SK-N-SH (cell line): ENCODE data around the gene ZBTB45. TPM values are rescaled to one million over a fixed set of nuclear protein-coding genes. Genes with fewer than 3 reads are reported as not detected.

Experiments
- CTCF ChIA-PET: fragments of 300-600, 350-600 bp; formaldehyde crosslinking; extraction: SDS; loops from one replicate; lab custom pipeline; 2021; lab: Yijun Ruan, JAX
- POLR2A ChIA-PET: fragments of 350-600 bp; sonication (Branson Sonifier 250); formaldehyde crosslinking; extraction: SDS; loops from one replicate; lab custom pipeline; 2020; ENCODE audit warnings: antibody characterized with exemption, inconsistent platforms; lab: Yijun Ruan, JAX
- DNase-seq: peaks from one replicate; pipeline ENCODE4 v3.0.0; 2012
- H2AFZ ChIP-seq: fragments of 200-600 bp; sonication (generic); 2 replicates; pipeline ENCODE4 v1.8.1; 2016; ENCODE audit warnings: antibody characterized with exemption, mild to moderate bottlenecking, low read depth
- H3F3A ChIP-seq: fragments of 200-600 bp; sonication (generic); replicated peaks from 2 replicates; pipeline ENCODE3; 2016; ENCODE audit warnings: antibody characterized with exemption, mild to moderate bottlenecking; ENCODE audit not compliant: insufficient read depth
- H3K27ac ChIP-seq, 2 experiments: fragments of 200-500 bp in 1 of 2; fragments of 200-600 bp in 1 of 2; sonication (Bioruptor generic) in 1 of 2; sonication (generic), shearing (Covaris generic) in 1 of 2; 2 replicates each; pipeline versions ENCODE4 v1.5.1 to v1.6.1; 2014 to 2016; ENCODE audit warnings: low read depth in 2 of 2, inconsistent platforms in 1 of 2, low read length in 1 of 2, mild to moderate bottlenecking in 1 of 2, mixed read lengths in 1 of 2
- H3K27me3 ChIP-seq: fragments of 200-600 bp; sonication (generic), shearing (Covaris generic); 2 replicates; pipeline ENCODE4 v1.6.1; 2016; ENCODE audit warnings: mixed run types; ENCODE audit not compliant: insufficient read depth
- H3K36me3 ChIP-seq, 2 experiments: fragments of 200-500 bp in 1 of 2; fragments of 200-600 bp in 1 of 2; sonication (Bioruptor generic) in 1 of 2; sonication (generic) in 1 of 2; replicated peaks in 1 of 2; 2 replicates each; pipeline versions ENCODE3 to v1.5.1; 2014 to 2016; ENCODE audit warnings: low read length in 1 of 2, mild to moderate bottlenecking in 1 of 2; ENCODE audit not compliant: insufficient read depth in 2 of 2, control insufficient read depth in 1 of 2
- H3K4me1 ChIP-seq, 2 experiments: fragments of 200-500 bp in 1 of 2; fragments of 200-600 bp in 1 of 2; sonication (Bioruptor generic) in 1 of 2; sonication (generic), shearing (Covaris generic) in 1 of 2; 2 replicates each; pipeline versions ENCODE4 v1.5.1 to v1.6.1; 2014 to 2016; ENCODE audit warnings: low read depth in 1 of 2, low read length in 1 of 2, mixed run types in 1 of 2; ENCODE audit not compliant: insufficient read depth in 2 of 2, control insufficient read depth in 1 of 2
- H3K4me2 ChIP-seq: fragments of 200-600 bp; sonication (generic), shearing (Covaris generic); 2 replicates; pipeline ENCODE4 v1.6.1; 2017; ENCODE audit warnings: mixed run types
- H3K4me3 ChIP-seq, 2 experiments: fragments of 200-500 bp in 1 of 2; fragments of 200-600 bp in 1 of 2; sonication (Bioruptor generic) in 1 of 2; sonication (generic), shearing (Covaris generic) in 1 of 2; 2 replicates each; pipeline versions ENCODE4 v1.5.1 to v1.8.1; 2014 to 2016; ENCODE audit warnings: low read depth in 2 of 2, inconsistent platforms in 1 of 2, low read length in 1 of 2, mild to moderate bottlenecking in 1 of 2, mixed read lengths in 1 of 2, moderate library complexity in 1 of 2
- H3K79me2 ChIP-seq: fragments of 200-600 bp; sonication (generic); 2 replicates; pipeline ENCODE4 v1.8.1; 2017; ENCODE audit warnings: mild to moderate bottlenecking; ENCODE audit not compliant: insufficient read depth
- H3K9ac ChIP-seq: fragments of 200-600 bp; sonication (generic); 2 replicates; pipeline ENCODE4 v1.6.1; 2017; ENCODE audit warnings: mixed run types
- H3K9me2 ChIP-seq: fragments of 200-600 bp; sonication (generic); 2 replicates; pipeline ENCODE4 v1.6.1; 2017; ENCODE audit warnings: mixed run types
- H3K9me3 ChIP-seq: fragments of 200-600 bp; sonication (generic); 2 replicates; pipeline ENCODE4 v1.6.1; 2017; ENCODE audit warnings: mixed run types, mild to moderate bottlenecking, moderate library complexity
- H4K20me1 ChIP-seq: fragments of 200-600 bp; sonication (generic); 2 replicates; pipeline ENCODE4 v1.6.1; 2017; ENCODE audit warnings: mild to moderate bottlenecking, mixed run types; ENCODE audit not compliant: insufficient read depth
- EP300 ChIP-seq, 2 experiments: IDR thresholded peaks; 2 replicates each; pipeline versions ENCODE4 v1.4.0 to v1.6.1; 2012; ENCODE audit warnings: borderline replicate concordance in 1 of 2, low read depth in 1 of 2, low read length in 1 of 2
- EZH2phosphoT487 ChIP-seq: fragments of 200-600 bp; sonication (generic); IDR thresholded peaks from 2 replicates; pipeline ENCODE4 v1.6.1; 2017; ENCODE audit warnings: low read depth, mixed run types, mild to moderate bottlenecking, antibody characterized with exemption, moderate library complexity, borderline replicate concordance
- GABPA ChIP-seq: IDR thresholded peaks from 2 replicates; pipeline ENCODE4 v1.4.0; 2012; ENCODE audit warnings: low read depth, mild to moderate bottlenecking
- NFIC ChIP-seq: IDR thresholded peaks from 2 replicates; pipeline ENCODE4 v1.4.0; 2012; ENCODE audit warnings: borderline replicate concordance
- NRF1 ChIP-seq: IDR thresholded peaks from 2 replicates; pipeline ENCODE4 v1.6.1; 2012; ENCODE audit warnings: low read depth, mild to moderate bottlenecking, low read length
- RXRA ChIP-seq: IDR thresholded peaks from 2 replicates; pipeline ENCODE4 v1.4.0; 2012; ENCODE audit warnings: low read depth, mild to moderate bottlenecking, borderline replicate concordance
- SIN3A ChIP-seq: IDR thresholded peaks from 2 replicates; pipeline ENCODE4 v1.6.1; 2012; ENCODE audit warnings: low read depth, mild to moderate bottlenecking, low read length, moderate library complexity, borderline replicate concordance
- SMC3 ChIP-seq: IDR thresholded peaks from 2 replicates; pipeline ENCODE4 v1.6.1; 2012; ENCODE audit warnings: low read depth, low read length, improper control_type of control experiment
- TCF12 ChIP-seq: IDR thresholded peaks from 2 replicates; pipeline ENCODE4 v1.4.0; 2012
- TEAD4 ChIP-seq: IDR thresholded peaks from 2 replicates; pipeline ENCODE4 v1.4.0; 2012; ENCODE audit warnings: mild to moderate bottlenecking, borderline replicate concordance; ENCODE audit not compliant: insufficient read depth
- YY1 ChIP-seq: IDR thresholded peaks from 2 replicates; pipeline ENCODE4 v1.4.0; 2012; ENCODE audit warnings: low read depth, mild to moderate bottlenecking
- polyA plus RNA-seq, 3 experiments: library from polyadenylated mRNA; depleted of rRNA; stranded (reverse); fragments of >200 nt; gene quantifications; 2 replicates each; pipeline ENCODE4 v1.2.3, GENCODE V29; 2012
- TF ChIP-seq, protein P1 (sequence below): IDR thresholded peaks from 2 replicates; pipeline ENCODE4 v1.4.0; 2012; ENCODE audit warnings: low read depth, borderline replicate concordance
- TF ChIP-seq, protein P2 (sequence below): fragments of 150-350 bp; IDR thresholded peaks from 2 replicates; pipeline ENCODE4 v1.6.1; 2016; ENCODE audit warnings: mild to moderate bottlenecking, low read depth, low read length
- TF ChIP-seq, protein P3 (sequence below): fragments of 200-600 bp; sonication (generic); IDR thresholded peaks from 2 replicates; pipeline ENCODE4 v1.6.1; 2017; ENCODE audit warnings: antibody characterized with exemption, mild to moderate bottlenecking, moderate library complexity
- TF ChIP-seq, protein P4 (sequence below): IDR thresholded peaks from 2 replicates; pipeline ENCODE4 v1.6.1; 2012; ENCODE audit warnings: mild to moderate bottlenecking, low read depth, low read length, moderate library complexity

ZBTB45 gene
- polyA plus RNA-seq, 1 of the 3 experiments (the other 2 are of a cell fraction): 11.3 TPM

DNA sequence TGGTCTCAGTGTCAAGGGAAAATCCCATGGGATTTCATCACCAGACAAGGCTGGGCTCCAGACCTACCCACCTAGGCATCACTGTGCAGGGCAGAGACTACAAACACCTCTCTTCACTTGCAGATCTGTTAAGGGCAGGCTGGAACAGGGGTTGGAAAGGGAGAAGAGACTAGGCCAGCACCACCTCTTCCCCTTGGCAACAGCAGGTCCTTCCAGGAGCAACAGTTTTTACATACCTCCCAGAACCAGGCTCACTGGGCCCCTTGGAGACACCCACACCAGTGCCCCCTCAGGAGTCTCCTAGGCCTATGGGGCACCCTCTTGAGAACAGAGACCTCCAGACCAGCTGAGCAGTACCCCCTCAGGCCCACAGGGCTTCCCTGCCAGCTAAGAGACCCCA, 41.3 kb upstream of the ZBTB45 start:
- peaks cover 25% of the 10 kb centered on the region for H3F3A ChIP-seq
- H3K27me3 ChIP-seq: no peaks in the 10 kb centered on the region
- no peak for DNase-seq
- no peak overlapping the region for H2AFZ ChIP-seq
- H3K4me1 ChIP-seq: peaks cover 14 to 57% of the 10 kb centered on the region in 2 experiments; a peak in 3 of 4 replicates
- peaks cover 9% of the 10 kb centered on the region; the same call in 1 of the 2 replicates for H4K20me1 ChIP-seq
- H3K4me3 ChIP-seq: no peak overlapping the region
- peaks cover 28% of the 10 kb centered on the region for H3K79me2 ChIP-seq
- H3K9ac ChIP-seq: no peak overlapping the region
- H3K36me3 ChIP-seq: peaks cover 11% of the 10 kb centered on the region in 2 experiments
- ChIA-PET CTCF (no interaction called here), POLR2A (interaction anchor here (1.3 to 5.7 kb wide), 4 partner anchors 10 to 41 kb away, joined by 3 to 35 read pairs (median 12); partner anchors contain the start of genes MZF1, TRIM28 and ZBTB45)
- H3K27ac ChIP-seq: peak overlapping the region in 1 of 2 experiments; percentile 11; a peak in 1 of 4 replicates
- TF ChIP-seq TCF12: no peak
- no peak for TF ChIP-seq EZH2phosphoT487
- TF ChIP-seq, protein P1, sequence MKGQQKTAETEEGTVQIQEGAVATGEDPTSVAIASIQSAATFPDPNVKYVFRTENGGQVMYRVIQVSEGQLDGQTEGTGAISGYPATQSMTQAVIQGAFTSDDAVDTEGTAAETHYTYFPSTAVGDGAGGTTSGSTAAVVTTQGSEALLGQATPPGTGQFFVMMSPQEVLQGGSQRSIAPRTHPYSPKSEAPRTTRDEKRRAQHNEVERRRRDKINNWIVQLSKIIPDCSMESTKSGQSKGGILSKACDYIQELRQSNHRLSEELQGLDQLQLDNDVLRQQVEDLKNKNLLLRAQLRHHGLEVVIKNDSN: no peak
- TF ChIP-seq, protein P2, sequence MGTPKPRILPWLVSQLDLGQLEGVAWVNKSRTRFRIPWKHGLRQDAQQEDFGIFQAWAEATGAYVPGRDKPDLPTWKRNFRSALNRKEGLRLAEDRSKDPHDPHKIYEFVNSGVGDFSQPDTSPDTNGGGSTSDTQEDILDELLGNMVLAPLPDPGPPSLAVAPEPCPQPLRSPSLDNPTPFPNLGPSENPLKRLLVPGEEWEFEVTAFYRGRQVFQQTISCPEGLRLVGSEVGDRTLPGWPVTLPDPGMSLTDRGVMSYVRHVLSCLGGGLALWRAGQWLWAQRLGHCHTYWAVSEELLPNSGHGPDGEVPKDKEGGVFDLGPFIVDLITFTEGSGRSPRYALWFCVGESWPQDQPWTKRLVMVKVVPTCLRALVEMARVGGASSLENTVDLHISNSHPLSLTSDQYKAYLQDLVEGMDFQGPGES: no peak
- no peak for TF ChIP-seq SMC3
- no peak for TF ChIP-seq NFIC
- TF ChIP-seq, protein P3, sequence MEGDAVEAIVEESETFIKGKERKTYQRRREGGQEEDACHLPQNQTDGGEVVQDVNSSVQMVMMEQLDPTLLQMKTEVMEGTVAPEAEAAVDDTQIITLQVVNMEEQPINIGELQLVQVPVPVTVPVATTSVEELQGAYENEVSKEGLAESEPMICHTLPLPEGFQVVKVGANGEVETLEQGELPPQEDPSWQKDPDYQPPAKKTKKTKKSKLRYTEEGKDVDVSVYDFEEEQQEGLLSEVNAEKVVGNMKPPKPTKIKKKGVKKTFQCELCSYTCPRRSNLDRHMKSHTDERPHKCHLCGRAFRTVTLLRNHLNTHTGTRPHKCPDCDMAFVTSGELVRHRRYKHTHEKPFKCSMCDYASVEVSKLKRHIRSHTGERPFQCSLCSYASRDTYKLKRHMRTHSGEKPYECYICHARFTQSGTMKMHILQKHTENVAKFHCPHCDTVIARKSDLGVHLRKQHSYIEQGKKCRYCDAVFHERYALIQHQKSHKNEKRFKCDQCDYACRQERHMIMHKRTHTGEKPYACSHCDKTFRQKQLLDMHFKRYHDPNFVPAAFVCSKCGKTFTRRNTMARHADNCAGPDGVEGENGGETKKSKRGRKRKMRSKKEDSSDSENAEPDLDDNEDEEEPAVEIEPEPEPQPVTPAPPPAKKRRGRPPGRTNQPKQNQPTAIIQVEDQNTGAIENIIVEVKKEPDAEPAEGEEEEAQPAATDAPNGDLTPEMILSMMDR: no peak
- TF ChIP-seq YY1: no peak
- no peak for TF ChIP-seq GABPA
- TF ChIP-seq NRF1: no peak
- no peak for TF ChIP-seq TEAD4
- TF ChIP-seq SIN3A: no peak
- TF ChIP-seq, protein P4, sequence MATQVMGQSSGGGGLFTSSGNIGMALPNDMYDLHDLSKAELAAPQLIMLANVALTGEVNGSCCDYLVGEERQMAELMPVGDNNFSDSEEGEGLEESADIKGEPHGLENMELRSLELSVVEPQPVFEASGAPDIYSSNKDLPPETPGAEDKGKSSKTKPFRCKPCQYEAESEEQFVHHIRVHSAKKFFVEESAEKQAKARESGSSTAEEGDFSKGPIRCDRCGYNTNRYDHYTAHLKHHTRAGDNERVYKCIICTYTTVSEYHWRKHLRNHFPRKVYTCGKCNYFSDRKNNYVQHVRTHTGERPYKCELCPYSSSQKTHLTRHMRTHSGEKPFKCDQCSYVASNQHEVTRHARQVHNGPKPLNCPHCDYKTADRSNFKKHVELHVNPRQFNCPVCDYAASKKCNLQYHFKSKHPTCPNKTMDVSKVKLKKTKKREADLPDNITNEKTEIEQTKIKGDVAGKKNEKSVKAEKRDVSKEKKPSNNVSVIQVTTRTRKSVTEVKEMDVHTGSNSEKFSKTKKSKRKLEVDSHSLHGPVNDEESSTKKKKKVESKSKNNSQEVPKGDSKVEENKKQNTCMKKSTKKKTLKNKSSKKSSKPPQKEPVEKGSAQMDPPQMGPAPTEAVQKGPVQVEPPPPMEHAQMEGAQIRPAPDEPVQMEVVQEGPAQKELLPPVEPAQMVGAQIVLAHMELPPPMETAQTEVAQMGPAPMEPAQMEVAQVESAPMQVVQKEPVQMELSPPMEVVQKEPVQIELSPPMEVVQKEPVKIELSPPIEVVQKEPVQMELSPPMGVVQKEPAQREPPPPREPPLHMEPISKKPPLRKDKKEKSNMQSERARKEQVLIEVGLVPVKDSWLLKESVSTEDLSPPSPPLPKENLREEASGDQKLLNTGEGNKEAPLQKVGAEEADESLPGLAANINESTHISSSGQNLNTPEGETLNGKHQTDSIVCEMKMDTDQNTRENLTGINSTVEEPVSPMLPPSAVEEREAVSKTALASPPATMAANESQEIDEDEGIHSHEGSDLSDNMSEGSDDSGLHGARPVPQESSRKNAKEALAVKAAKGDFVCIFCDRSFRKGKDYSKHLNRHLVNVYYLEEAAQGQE: no peak
- TF ChIP-seq RXRA: no peak
- no peak for TF ChIP-seq EP300 (IDR thresholded peaks at IDR 0.05; ENCODE audit: borderline replicate concordance in 1 of 2, low read depth in 1 of 2, low read length in 1 of 2)
- H3K9me2 ChIP-seq: no peaks in the 10 kb centered on the region
- H3K4me2 ChIP-seq: no peak overlapping the region
- no peaks in the 10 kb centered on the region for H3K9me3 ChIP-seq
